ENCODE results near the gene SLC6A13. TPM values are rescaled to one million over a fixed set of nuclear protein-coding genes. Genes with fewer than 3 reads are reported as not detected.

The SLC6A13 gene
- total RNA-seq, 1 experiment from 2014 or later = not detected

DNA sequence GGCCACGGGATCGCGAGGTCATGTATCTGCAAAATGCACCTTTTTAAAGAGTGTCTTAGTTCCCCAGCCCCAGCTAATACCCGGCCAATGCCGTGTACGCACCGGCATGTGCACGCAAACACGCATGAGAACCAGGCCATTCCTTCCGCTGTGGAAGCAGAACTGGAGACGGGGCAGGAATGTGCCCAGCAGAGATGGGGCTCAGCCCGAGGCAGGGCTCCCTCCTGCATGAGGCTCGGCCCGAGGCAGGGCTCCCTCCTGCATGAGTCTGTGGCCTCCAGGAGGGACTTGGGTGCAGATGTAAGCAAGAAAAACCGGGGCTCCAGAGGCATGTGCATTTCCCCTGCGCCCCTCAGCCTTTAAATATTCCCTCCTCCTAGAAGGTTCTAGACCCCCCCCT lies 86.9 kb downstream of the SLC6A13 start:
- no TSS peak for BruUV-seq (replicated peaks)
- no peaks in the 10 kb centered on the region for H3F3A ChIP-seq (ENCODE audit: insufficient read depth, low read depth)
- no peak overlapping the region for H2AFZ ChIP-seq
- peaks cover 27% of the 10 kb centered on the region for H3K27me3 ChIP-seq (ENCODE audit: insufficient read depth, low read depth)
- H3K4me2 ChIP-seq = no peak overlapping the region
- no peaks in the 10 kb centered on the region for H3K79me2 ChIP-seq (ENCODE audit: low read depth)
- H3K27ac ChIP-seq = no peak overlapping the region
- ChIA-PET POLR2A (ENCODE audit: unreplicated experiment) (no interaction called here), CTCF (no interaction called here)
- H3K9me3 ChIP-seq (ENCODE audit: insufficient read depth, low read depth) = no peaks in the 10 kb centered on the region
- no peak for DNase-seq
- no peak overlapping the region for H3K4me3 ChIP-seq
- TF ChIP-seq, protein P1, sequence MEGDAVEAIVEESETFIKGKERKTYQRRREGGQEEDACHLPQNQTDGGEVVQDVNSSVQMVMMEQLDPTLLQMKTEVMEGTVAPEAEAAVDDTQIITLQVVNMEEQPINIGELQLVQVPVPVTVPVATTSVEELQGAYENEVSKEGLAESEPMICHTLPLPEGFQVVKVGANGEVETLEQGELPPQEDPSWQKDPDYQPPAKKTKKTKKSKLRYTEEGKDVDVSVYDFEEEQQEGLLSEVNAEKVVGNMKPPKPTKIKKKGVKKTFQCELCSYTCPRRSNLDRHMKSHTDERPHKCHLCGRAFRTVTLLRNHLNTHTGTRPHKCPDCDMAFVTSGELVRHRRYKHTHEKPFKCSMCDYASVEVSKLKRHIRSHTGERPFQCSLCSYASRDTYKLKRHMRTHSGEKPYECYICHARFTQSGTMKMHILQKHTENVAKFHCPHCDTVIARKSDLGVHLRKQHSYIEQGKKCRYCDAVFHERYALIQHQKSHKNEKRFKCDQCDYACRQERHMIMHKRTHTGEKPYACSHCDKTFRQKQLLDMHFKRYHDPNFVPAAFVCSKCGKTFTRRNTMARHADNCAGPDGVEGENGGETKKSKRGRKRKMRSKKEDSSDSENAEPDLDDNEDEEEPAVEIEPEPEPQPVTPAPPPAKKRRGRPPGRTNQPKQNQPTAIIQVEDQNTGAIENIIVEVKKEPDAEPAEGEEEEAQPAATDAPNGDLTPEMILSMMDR (conservative IDR thresholded peaks at IDR 0.05) = no peak
- TF ChIP-seq EZH2 (IDR thresholded peaks at IDR 0.05; ENCODE audit: low read depth) = no peak
- intact Hi-C loops (cut with micrococcal nuclease; ENCODE audit: unreplicated experiment) = loop anchor here (1.0 kb wide), 1 partner anchor 31 kb away; no protein-coding TSS in a partner anchor
- H3K36me3 ChIP-seq (ENCODE audit: low read depth) = no peaks in the 10 kb centered on the region
- H4K20me1 ChIP-seq (ENCODE audit: insufficient read depth) = no peaks in the 10 kb centered on the region
- H3K4me1 ChIP-seq (replicated peaks; ENCODE audit: insufficient read depth) = peaks cover 15% of the 10 kb centered on the region
- no peaks in the 10 kb centered on the region for H3K9me2 ChIP-seq (ENCODE audit: insufficient read depth)

DNA sequence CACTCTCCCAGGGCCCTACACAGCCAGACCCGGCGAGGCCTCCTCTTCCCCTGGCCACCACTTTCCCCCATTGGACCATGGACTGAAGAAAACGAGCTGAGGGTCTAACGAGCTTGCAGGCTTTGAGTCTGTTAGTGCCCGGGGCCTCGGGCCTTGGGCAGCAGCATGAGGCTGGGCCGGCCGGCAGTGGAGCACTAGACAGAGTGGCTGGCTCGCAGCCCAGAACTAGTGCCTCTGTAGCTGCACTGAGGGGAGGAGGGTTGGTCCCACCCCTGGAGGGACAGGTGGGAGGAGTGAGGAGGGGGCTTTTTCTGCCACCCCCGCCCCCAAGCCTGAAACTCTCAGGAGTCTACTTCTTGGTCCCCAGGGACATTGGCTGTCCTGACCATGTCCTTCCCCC lies 87.4 kb downstream of the SLC6A13 start:
- intact Hi-C loops (cut with micrococcal nuclease; ENCODE audit: unreplicated experiment) = no loop called here
- H3K9me2 ChIP-seq (ENCODE audit: insufficient read depth) = no peaks in the 10 kb centered on the region
- no peak overlapping the region for H3K4me3 ChIP-seq
- peaks cover 32% of the 10 kb centered on the region for H3K27me3 ChIP-seq (ENCODE audit: insufficient read depth, low read depth)
- H3K36me3 ChIP-seq (ENCODE audit: low read depth) = no peaks in the 10 kb centered on the region
- no peak overlapping the region for H2AFZ ChIP-seq
- H3K27ac ChIP-seq = no peak overlapping the region
- H4K20me1 ChIP-seq (ENCODE audit: insufficient read depth) = no peaks in the 10 kb centered on the region
- no TSS peak for BruUV-seq (replicated peaks)
- H3K4me1 ChIP-seq (replicated peaks; ENCODE audit: insufficient read depth) = peaks cover 15% of the 10 kb centered on the region
- no peak overlapping the region for H3K4me2 ChIP-seq
- DNase-seq = no peak
- ChIA-PET POLR2A (ENCODE audit: unreplicated experiment) (no interaction called here), CTCF (no interaction called here)
- TF ChIP-seq EZH2 (IDR thresholded peaks at IDR 0.05; ENCODE audit: low read depth) = no peak
- TF ChIP-seq, protein P1 (conservative IDR thresholded peaks at IDR 0.05) = no peak
- no peaks in the 10 kb centered on the region for H3K9me3 ChIP-seq (ENCODE audit: insufficient read depth, low read depth)
- no peaks in the 10 kb centered on the region for H3F3A ChIP-seq (ENCODE audit: insufficient read depth, low read depth)
- H3K79me2 ChIP-seq (ENCODE audit: low read depth) = no peaks in the 10 kb centered on the region

DNA sequence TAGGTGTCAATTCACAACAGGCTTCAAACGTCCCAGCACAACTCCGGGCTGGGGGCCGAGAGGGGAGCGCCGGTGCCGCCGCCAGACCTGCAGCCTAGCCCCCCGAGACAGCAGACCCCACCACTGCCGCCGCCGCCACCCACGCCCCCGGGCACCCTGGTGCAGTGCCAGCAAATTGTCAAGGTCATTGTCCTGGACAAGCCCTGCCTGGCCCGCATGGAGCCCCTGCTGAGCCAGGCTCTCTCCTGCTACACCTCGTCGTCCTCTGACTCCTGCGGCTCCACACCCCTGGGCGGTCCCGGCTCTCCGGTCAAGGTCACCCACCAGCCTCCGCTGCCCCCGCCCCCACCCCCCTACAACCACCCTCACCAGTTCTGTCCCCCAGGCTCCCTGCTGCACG lies 88.0 kb downstream of the SLC6A13 start:
- no peaks in the 10 kb centered on the region for H3K9me2 ChIP-seq (ENCODE audit: insufficient read depth)
- no peak overlapping the region for H3K4me2 ChIP-seq
- POLR2A ChIA-PET (ENCODE audit: unreplicated experiment) = no interaction called here
- intact Hi-C loops (cut with micrococcal nuclease; ENCODE audit: unreplicated experiment) = no loop called here
- H3K4me3 ChIP-seq = no peak overlapping the region
- no peak overlapping the region for H3K27ac ChIP-seq
- peaks cover 15% of the 10 kb centered on the region for H3K4me1 ChIP-seq (replicated peaks; ENCODE audit: insufficient read depth)
- TF ChIP-seq, protein P1 (conservative IDR thresholded peaks at IDR 0.05) = no peak
- no peak for TF ChIP-seq EZH2 (IDR thresholded peaks at IDR 0.05; ENCODE audit: low read depth)
- no peaks in the 10 kb centered on the region for H3K9me3 ChIP-seq (ENCODE audit: insufficient read depth, low read depth)
- H4K20me1 ChIP-seq (ENCODE audit: insufficient read depth) = no peaks in the 10 kb centered on the region
- BruUV-seq (replicated peaks) = no TSS peak
- H3K27me3 ChIP-seq (ENCODE audit: insufficient read depth, low read depth) = peaks cover 39% of the 10 kb centered on the region
- H3F3A ChIP-seq (ENCODE audit: insufficient read depth, low read depth) = no peaks in the 10 kb centered on the region
- DNase-seq = no peak
- no peak overlapping the region for H2AFZ ChIP-seq
- H3K36me3 ChIP-seq (ENCODE audit: low read depth) = no peaks in the 10 kb centered on the region
- H3K79me2 ChIP-seq (ENCODE audit: low read depth) = no peaks in the 10 kb centered on the region
- CTCF ChIA-PET = no interaction called here

All from PC-9 (cell line).